ENCODE results near the gene LARGE1. TPM values are rescaled to one million over a fixed set of nuclear protein-coding genes. Genes with fewer than 3 reads are reported as not detected.

Gene LARGE1
- total RNA-seq, 1 donor from 2014 or later: 195 TPM

- H3K36me3 Mint-ChIP-seq (ENCODE audit: insufficient read depth): peaks cover 2% of the 10 kb centered on the region
- no peak overlapping the region for H3K27ac Mint-ChIP-seq
- H3K9me3 Mint-ChIP-seq (ENCODE audit: low read depth): no peaks in the 10 kb centered on the region
- H3K4me1 Mint-ChIP-seq (ENCODE audit: low read depth): peaks cover 23% of the 10 kb centered on the region
- H3K4me3 Mint-ChIP-seq (ENCODE audit: low read depth): no peak overlapping the region
- H3K27me3 Mint-ChIP-seq: no peaks in the 10 kb centered on the region
- TF ChIP-seq, protein P1, sequence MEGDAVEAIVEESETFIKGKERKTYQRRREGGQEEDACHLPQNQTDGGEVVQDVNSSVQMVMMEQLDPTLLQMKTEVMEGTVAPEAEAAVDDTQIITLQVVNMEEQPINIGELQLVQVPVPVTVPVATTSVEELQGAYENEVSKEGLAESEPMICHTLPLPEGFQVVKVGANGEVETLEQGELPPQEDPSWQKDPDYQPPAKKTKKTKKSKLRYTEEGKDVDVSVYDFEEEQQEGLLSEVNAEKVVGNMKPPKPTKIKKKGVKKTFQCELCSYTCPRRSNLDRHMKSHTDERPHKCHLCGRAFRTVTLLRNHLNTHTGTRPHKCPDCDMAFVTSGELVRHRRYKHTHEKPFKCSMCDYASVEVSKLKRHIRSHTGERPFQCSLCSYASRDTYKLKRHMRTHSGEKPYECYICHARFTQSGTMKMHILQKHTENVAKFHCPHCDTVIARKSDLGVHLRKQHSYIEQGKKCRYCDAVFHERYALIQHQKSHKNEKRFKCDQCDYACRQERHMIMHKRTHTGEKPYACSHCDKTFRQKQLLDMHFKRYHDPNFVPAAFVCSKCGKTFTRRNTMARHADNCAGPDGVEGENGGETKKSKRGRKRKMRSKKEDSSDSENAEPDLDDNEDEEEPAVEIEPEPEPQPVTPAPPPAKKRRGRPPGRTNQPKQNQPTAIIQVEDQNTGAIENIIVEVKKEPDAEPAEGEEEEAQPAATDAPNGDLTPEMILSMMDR (IDR thresholded peaks at IDR 0.05; ENCODE audit: unreplicated experiment): no peak
- no peak for DNase-seq (ENCODE audit: low spot score, unreplicated experiment)
Measured at GRCh38 chr22:33884829-33885228, 35.4 kb downstream of the LARGE1 start.

- H3K4me1 Mint-ChIP-seq (ENCODE audit: low read depth): peaks cover 19% of the 10 kb centered on the region
- H3K9me3 Mint-ChIP-seq (ENCODE audit: low read depth): no peaks in the 10 kb centered on the region
- peak overlapping the region; percentile 76 for H3K27ac Mint-ChIP-seq
- no peaks in the 10 kb centered on the region for H3K27me3 Mint-ChIP-seq
- H3K36me3 Mint-ChIP-seq (ENCODE audit: insufficient read depth): no peaks in the 10 kb centered on the region
- no peak overlapping the region for H3K4me3 Mint-ChIP-seq (ENCODE audit: low read depth)
- no peak for DNase-seq (ENCODE audit: low spot score, unreplicated experiment)
- TF ChIP-seq, protein P1 (IDR thresholded peaks at IDR 0.05; ENCODE audit: unreplicated experiment): no peak
Measured at GRCh38 chr22:33883961-33884808, 36.1 kb downstream of the LARGE1 start.

- Mint-ChIP-seq H3K4me3 (ENCODE audit: low read depth) (no peak overlapping the region), H3K27me3 (no peaks in the 10 kb centered on the region), H3K36me3 (ENCODE audit: insufficient read depth) (no peaks in the 10 kb centered on the region), H3K27ac (no peak overlapping the region), H3K4me1 (ENCODE audit: low read depth) (peaks cover 19% of the 10 kb centered on the region), H3K9me3 (ENCODE audit: low read depth) (no peaks in the 10 kb centered on the region)
- TF ChIP-seq, protein P1 (IDR thresholded peaks at IDR 0.05; ENCODE audit: unreplicated experiment): no peak
- no peak for DNase-seq (ENCODE audit: low spot score, unreplicated experiment)
Measured at GRCh38 chr22:33883561-33883960, 36.7 kb downstream of the LARGE1 start.

GRCh38 chr22:33882991-33883390, 37.3 kb downstream of the LARGE1 start:
- Mint-ChIP-seq H3K27ac (no peak overlapping the region), H3K9me3 (ENCODE audit: low read depth) (no peaks in the 10 kb centered on the region), H3K27me3 (no peaks in the 10 kb centered on the region), H3K36me3 (ENCODE audit: insufficient read depth) (no peaks in the 10 kb centered on the region), H3K4me1 (ENCODE audit: low read depth) (peaks cover 19% of the 10 kb centered on the region), H3K4me3 (ENCODE audit: low read depth) (no peak overlapping the region)
- no peak for DNase-seq (ENCODE audit: low spot score, unreplicated experiment)
- TF ChIP-seq, protein P1 (IDR thresholded peaks at IDR 0.05; ENCODE audit: unreplicated experiment): no peak

DNA sequence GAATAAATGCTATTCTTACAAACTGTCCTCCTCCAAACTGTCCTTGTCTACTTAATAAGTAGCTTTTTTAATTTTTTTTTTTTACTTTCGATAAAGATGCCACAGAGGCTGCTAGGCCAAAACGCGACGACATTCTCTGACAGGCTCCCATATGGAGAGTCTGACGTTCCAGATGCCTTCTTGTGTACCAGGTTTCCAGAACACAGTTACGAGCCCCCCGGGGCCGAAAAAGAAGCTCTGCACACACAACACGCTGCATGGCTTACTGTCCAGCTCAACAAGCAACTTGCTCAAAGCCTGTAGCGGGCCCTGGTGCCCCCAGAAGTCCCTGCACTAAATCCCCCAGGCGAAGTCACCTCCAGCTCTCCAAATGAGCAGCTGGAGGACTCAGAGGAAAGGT, 39.3 kb downstream of the LARGE1 start:
- Mint-ChIP-seq H3K9me3 (ENCODE audit: low read depth) (no peaks in the 10 kb centered on the region), H3K27me3 (no peaks in the 10 kb centered on the region), H3K27ac (peak overlapping the region; percentile 41)

More for the DNA sequence above, 39.3 kb downstream of the LARGE1 start:
- Mint-ChIP-seq H3K4me1 (ENCODE audit: low read depth) (peaks cover 22% of the 10 kb centered on the region), H3K36me3 (ENCODE audit: insufficient read depth) (no peaks in the 10 kb centered on the region), H3K4me3 (ENCODE audit: low read depth) (no peak overlapping the region)
- no peak for DNase-seq (ENCODE audit: low spot score, unreplicated experiment)
- TF ChIP-seq, protein P1 (IDR thresholded peaks at IDR 0.05; ENCODE audit: unreplicated experiment): no peak
